HG02623 (cell line): ENCODE measurements around the gene CABP4.

Experiments
- ATAC-seq: cut with Tn5 transposase; IDR thresholded peaks from one replicate; pipeline ENCODE4 v1.9.1; 2021; ENCODE audit warnings: moderate library complexity; ENCODE audit not compliant: unreplicated experiment

Gene CABP4

GRCh38 chr11:67455054-67455453 is at the start of gene CABP4:
CABP4 (plus strand) TSS chr11:67455354; CDS start chr11:67455424, 70 bp downstream.
- ATAC-seq: no peak

- ATAC-seq: no peak
Observed at GRCh38 chr11:67405688-67406339, 49.3 kb upstream of the CABP4 start.

DNA sequence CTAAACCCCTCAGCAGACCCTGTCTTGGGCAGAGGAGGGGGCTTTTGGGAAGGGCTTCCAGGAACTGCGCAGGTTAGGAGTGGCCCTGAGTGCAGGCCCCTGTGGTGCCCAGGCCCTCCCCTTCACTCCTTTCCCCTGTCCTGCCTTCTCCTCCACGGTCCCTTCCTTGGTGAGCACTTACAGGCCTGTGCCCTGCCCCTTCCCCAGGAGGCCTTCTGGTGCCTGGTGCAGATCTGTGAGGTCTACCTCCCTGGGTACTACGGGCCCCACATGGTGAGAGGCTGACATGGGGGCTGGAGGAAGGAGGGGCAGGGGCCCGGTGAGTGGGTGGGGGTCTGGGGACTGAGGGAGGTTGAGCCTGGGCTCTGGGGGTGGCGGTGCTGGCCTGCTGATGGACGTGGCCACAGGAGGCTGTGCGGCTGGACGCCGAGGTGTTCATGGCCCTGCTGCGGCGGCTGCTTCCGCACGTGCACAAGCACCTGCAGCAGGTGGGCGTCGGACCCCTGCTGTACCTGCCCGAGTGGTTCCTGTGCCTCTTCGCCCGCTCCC is 48.7 kb upstream of the CABP4 start:
- no peak for ATAC-seq

- ATAC-seq: no peak
Observed at GRCh38 chr11:67406969-67407687, 48.0 kb upstream of the CABP4 start.

GRCh38 chr11:67407688-67408163 is 47.4 kb upstream of the CABP4 start:
- no peak for ATAC-seq

GRCh38 chr11:67408437-67409200 is 46.5 kb upstream of the CABP4 start:
- ATAC-seq: peak; percentile 12

DNA sequence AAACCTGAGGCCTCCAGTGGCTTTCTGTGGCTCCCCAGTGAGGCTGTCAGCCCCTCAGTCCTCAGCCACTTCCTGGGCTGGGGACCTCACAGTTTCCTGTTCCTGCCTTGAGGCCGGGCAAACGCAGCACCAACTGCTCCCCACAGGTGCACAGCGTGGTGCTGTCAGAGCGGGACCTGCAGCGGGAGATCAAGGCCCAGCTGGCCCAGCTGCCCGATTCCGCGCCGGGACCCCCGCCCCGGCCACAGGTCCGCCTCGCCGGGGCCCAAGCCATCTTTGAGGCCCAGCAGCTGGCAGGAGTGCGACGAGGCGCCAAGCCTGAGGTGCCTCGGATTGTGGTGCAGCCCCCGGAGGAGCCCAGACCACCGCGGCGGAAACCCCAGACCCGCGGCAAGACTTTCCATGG is 45.9 kb upstream of the CABP4 start:
- peak; percentile 52 for ATAC-seq

DNA sequence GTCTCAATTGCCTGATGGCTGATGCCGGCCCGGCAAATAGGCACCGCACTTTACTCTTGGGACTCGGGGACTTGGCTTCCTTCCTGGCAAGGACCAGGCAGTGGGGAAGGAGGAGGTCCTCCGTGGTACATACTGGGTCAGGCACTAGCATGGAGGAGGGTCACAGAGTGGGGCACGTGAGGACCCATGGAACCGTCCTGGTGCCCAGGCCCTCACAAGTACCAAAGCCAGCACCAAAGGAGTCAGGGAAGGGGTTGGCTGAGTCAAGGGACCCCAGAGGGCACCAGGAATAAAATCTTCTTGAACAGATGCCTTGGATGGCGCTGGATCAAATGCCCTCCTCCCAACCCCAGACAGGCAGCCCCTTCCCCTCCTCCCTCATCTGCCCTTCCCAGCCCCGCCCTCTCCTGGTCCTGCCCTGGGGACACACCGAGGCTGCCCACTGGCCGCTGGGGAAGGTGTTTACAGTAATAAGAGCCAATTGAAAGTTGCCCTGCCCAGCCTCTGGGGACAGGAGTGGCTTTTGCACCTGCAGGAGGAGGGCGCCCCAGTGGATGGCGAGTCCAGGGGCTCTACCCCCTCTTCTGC is 45.3 kb upstream of the CABP4 start:
- no peak for ATAC-seq

DNA sequence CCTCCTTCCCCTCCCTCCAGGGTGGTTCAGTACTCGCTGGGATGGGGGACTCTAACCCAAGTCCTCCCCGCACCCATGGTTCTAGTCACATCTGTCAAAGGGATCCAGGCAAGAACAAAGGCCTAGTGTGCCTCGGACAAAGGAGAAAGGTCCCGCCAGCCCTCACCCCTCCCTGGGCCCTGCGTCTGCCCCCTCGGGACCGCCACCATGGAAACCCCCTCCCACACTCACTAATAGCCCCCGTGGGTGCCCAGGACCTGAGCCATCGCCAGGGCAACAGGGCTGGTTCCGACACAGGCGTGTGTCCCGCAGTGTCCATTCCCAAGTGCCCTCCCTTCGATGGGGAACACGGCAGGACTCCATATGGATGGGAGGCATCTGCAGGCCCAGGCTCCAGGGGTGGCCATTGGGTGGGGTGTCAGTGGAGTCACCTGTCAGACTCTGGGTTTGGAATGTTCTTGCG is 44.8 kb upstream of the CABP4 start:
- ATAC-seq: no peak

GRCh38 chr11:67410984-67411784 is 44.0 kb upstream of the CABP4 start:
- ATAC-seq: no peak

- ATAC-seq: no peak
Observed at GRCh38 chr11:67411785-67412152, 43.4 kb upstream of the CABP4 start.

DNA sequence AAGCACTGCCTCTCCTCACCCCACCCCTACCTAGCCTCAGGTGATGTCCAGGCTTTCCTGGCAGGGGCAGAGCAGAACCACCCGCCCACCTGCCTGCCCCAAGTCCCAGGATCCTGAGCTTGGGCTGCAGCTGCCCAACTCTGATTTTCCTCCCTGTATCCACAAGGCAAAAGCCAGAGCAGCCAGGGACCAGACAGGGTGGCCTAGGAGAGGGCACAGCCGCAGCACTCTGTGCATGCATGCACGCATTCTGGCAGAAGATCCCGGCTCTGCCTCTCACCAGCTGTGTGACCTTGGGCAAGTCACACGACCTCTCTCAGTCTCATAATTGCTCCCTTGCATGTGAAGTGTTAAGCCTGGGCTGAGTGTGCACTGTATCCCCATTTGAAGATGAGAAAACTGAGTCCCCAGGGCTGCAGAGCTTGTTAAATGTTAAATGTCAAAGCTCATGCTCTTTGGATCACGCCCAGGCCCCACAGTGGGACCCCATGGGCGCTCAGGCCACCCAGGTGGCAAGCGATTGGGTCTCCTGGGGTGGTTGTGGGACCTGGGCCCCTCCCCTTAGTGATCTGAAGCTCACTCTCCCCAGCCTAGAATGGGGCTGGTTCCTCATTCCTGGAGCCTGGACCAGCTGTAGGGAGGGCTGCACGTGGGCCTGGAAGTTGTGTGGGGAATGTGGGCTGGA is 42.5 kb upstream of the CABP4 start:
- no peak for ATAC-seq

GRCh38 chr11:67413266-67413849 is 41.8 kb upstream of the CABP4 start:
- no peak for ATAC-seq

DNA sequence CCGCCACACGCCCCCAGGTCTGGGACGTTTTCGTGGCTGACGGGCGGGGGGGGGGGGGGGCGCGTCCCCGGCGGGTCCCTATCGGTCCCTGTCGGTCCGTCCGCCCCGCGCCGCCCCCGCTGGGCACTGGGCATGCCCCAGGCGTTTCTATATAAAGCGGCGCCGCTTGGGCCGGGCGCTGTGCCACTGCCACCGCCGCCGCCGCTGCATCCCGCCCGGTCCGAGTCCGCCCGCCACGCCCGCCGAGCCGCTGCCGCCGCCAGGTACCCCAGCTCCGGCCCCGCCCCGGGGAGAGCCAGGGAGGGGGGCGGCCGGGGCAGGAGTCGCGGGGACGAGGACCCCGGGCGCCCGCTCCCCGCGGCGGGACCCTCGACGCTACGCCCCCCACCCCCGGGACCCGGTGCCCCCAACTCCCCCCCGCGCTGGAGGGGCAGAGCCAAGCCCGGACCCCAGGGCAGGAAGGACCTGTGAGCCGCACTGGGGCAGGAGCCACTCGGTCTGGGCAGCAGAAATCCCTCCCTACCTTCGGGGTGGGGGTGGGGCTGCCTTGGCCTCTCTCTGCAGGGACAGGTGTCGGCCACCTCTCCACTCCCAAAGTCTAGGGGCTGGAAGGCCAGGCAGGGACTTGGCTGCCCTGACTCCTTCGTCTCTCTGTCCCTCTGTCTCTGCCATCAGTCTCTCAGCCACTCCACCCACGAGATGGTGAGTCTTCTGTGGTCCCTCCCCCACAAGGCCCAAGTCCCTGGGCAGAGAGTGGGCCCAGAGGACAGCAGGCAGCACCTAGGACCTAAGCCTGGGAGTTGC is 39.5 kb upstream of the CABP4 start, which contains the start of gene CARNS1:
Gene CARNS1, plus strand, starts transcription at position 178 of the 804 bp plus-strand sequence. Its CDS starts 522 bp downstream, at position 700.
- no peak for ATAC-seq

GRCh38 chr11:67416416-67417335 is 38.5 kb upstream of the CABP4 start:
- ATAC-seq: no peak

DNA sequence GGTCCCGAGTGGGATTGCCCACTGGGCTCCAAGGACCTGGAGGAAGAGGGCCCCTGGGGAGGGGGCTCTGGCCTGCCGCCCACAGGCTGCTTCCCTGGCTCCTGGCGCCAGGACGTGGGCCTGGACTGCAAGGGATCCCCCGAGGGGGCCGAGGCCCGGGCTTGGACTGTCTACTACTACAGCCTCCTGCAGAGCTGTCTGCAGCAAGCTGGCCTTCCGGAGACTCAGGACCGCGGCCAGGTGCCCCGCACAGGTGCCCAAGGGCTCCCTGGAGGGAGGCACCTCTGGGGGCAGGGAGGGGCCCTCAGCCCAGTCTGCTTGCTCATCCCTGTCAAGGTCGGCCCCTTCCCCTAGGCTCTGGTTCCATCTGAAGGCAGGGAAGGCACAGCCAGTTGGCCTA is 37.7 kb upstream of the CABP4 start:
- no peak for ATAC-seq
